Breast epithelium (tissue), 4 donors: ENCODE measurements around the gene PDE4D. TPM values are rescaled to one million over a fixed set of nuclear protein-coding genes. Genes with fewer than 3 reads are reported as not detected.

Experiments
- DNase-seq, 2 donors: peaks; one replicate each; pipeline ENCODE4 v3.0.0-alpha.2; 2019; ENCODE audit warnings: low spot score in 2 of 2
- H3K27ac ChIP-seq, 2 donors: fragments of 200-600 bp; sonication (generic) in 1 of 2; one replicate each; pipeline ENCODE4 v1.5.1; 2016 to 2019; ENCODE audit warnings: mild to moderate bottlenecking in 1 of 2
- H3K27me3 ChIP-seq, 2 donors: fragments of 200-600 bp; sonication (generic) in 1 of 2; one replicate each; pipeline versions ENCODE4 v1.5.1 to v1.6.0; 2017 to 2019; ENCODE audit warnings: control low read depth in 1 of 2, mild to moderate bottlenecking in 1 of 2
- H3K36me3 ChIP-seq: fragments of 200-600 bp; one replicate; pipeline ENCODE4 v1.5.1; 2019
- H3K4me1 ChIP-seq, 2 donors: fragments of 200-600 bp; sonication (generic); one replicate each; pipeline ENCODE4 v1.5.1; 2016 to 2019; ENCODE audit warnings: control low read depth in 1 of 2
- H3K4me3 ChIP-seq, 3 donors: fragments of 200-600 bp; sonication (generic); 1 replicate in 2 of 3; 2 replicates in 1 of 3; pipeline ENCODE4 v1.5.1; 2016 to 2019; ENCODE audit warnings: mild to moderate bottlenecking in 3 of 3, moderate library complexity in 2 of 3
- H3K9me3 ChIP-seq, 2 donors: fragments of 200-600 bp; sonication (generic) in 1 of 2; one replicate each; pipeline ENCODE4 v1.5.1; 2016 to 2019; ENCODE audit warnings: control low read depth in 1 of 2
- POLR2A ChIP-seq: fragments of 450-650 bp; IDR thresholded peaks from one replicate; pipeline ENCODE4 v1.6.1; 2016; ENCODE audit warnings: antibody characterized with exemption, mild to moderate bottlenecking, moderate library complexity
- POLR2AphosphoS5 ChIP-seq, 3 donors: sonication (generic); formaldehyde crosslinking; IDR thresholded peaks; one replicate each; pipeline ENCODE4 v1.6.1; 2017; ENCODE audit warnings: antibody characterized with exemption in 3 of 3
- intact Hi-C: fragments of 100-400 bp; cut with DNase I; formaldehyde crosslinking; loops from one replicate; pipeline ENCODE4 v1.15.1; 2023; ENCODE audit warnings: low total_unique reads
- total RNA-seq, 3 donors: library from RNA; depleted of rRNA; stranded (reverse); fragments of >200 nt; gene quantifications; one replicate each; pipeline ENCODE4 v1.1.0, GENCODE V29; 2016
- TF ChIP-seq, protein P1 (sequence below), 3 donors: fragments of 450-650 bp; IDR thresholded peaks; one replicate each; pipeline ENCODE4 v1.5.1; 2016 to 2017; ENCODE audit warnings: antibody characterized with exemption in 3 of 3, mild to moderate bottlenecking in 3 of 3, moderate library complexity in 3 of 3

The PDE4D gene
- total RNA-seq, 3 donors from 2014 or later: 14.4 to 37.4 (median 28.2) TPM

DNA sequence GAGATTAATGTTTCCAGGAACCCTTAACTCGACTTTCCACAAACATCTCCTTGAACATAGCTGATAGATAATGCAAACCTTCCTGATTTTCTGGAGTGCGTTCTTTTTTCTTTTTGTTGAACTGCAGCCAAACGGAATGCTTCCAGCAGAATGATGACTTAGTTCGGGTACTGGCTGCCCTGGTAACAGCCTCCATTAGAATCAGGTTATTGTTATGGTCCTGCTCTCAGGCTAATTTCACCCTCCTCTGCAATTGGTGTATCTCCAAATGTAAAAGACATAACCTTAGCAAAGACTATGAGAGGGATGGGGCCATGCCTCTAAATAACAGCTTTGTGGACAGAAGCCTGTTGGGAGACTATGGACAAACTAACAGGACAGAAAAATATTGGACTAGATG, 116.5 kb downstream of the PDE4D start:
- intact Hi-C loops: no loop called here
- H3K4me3 ChIP-seq: no peak overlapping the region
- TF ChIP-seq POLR2A: no peak
- TF ChIP-seq, protein P1, sequence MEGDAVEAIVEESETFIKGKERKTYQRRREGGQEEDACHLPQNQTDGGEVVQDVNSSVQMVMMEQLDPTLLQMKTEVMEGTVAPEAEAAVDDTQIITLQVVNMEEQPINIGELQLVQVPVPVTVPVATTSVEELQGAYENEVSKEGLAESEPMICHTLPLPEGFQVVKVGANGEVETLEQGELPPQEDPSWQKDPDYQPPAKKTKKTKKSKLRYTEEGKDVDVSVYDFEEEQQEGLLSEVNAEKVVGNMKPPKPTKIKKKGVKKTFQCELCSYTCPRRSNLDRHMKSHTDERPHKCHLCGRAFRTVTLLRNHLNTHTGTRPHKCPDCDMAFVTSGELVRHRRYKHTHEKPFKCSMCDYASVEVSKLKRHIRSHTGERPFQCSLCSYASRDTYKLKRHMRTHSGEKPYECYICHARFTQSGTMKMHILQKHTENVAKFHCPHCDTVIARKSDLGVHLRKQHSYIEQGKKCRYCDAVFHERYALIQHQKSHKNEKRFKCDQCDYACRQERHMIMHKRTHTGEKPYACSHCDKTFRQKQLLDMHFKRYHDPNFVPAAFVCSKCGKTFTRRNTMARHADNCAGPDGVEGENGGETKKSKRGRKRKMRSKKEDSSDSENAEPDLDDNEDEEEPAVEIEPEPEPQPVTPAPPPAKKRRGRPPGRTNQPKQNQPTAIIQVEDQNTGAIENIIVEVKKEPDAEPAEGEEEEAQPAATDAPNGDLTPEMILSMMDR (IDR thresholded peaks at IDR 0.05): no peak
- no peak for TF ChIP-seq POLR2AphosphoS5 (IDR thresholded peaks at IDR 0.05)
- H3K27ac ChIP-seq: no peak overlapping the region
- H3K4me1 ChIP-seq: no peaks in the 10 kb centered on the region
- H3K27me3 ChIP-seq: no peaks in the 10 kb centered on the region
- H3K9me3 ChIP-seq: no peaks in the 10 kb centered on the region
- no peaks in the 10 kb centered on the region for H3K36me3 ChIP-seq
- no peak for DNase-seq

DNA sequence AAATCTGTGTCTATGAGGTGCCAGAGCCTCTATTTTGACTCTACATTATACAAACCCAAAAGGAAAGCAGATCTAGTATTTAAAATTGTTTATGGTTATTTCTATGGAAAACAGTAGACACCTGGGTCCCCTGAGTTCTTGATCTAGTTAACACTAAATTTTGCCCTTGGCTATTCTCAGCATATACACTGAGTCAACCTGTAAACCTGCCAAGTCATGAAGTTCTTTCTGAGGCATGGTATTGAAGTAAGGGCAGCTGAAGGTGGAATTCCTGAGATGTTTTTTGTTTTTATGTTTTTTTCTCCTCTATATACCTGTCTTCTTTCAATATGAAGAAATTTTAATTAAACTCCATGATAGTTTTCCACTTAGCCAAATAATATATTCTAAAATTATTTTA, 120.2 kb downstream of the PDE4D start:
- no peaks in the 10 kb centered on the region for H3K4me1 ChIP-seq
- no peak overlapping the region for H3K4me3 ChIP-seq
- H3K9me3 ChIP-seq: no peaks in the 10 kb centered on the region
- H3K27me3 ChIP-seq: peaks cover 0 to 4% of the 10 kb centered on the region in 2 donors
- H3K36me3 ChIP-seq: no peaks in the 10 kb centered on the region
- no peak for DNase-seq
- intact Hi-C loops: no loop called here
- H3K27ac ChIP-seq: no peak overlapping the region
- TF ChIP-seq POLR2AphosphoS5 (IDR thresholded peaks at IDR 0.05) (no peak), POLR2A (no peak)
- TF ChIP-seq, protein P1 (IDR thresholded peaks at IDR 0.05): no peak

DNA sequence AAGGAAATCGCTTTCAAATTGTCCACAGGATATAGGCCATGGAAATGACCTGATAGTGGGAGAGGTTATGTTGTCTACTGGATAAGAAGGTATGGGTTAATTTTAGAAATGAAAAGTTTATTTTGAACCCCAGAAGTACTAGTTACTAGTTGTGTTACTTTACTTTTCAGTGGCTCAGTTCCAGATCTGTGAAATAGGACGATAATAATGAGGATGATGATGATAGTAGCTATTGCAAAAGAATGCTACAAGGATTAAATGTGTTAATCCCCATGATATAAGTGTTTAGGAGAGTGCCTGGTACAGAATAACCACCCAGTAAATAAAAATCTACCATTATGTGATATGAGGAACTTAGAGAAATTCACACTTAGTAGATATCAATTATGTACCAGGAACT, 120.8 kb downstream of the PDE4D start:
- H3K36me3 ChIP-seq: no peaks in the 10 kb centered on the region
- no peaks in the 10 kb centered on the region for H3K4me1 ChIP-seq
- peaks cover 0 to 10% of the 10 kb centered on the region in 2 donors for H3K27me3 ChIP-seq
- H3K27ac ChIP-seq: no peak overlapping the region
- intact Hi-C loops: no loop called here
- DNase-seq: no peak
- TF ChIP-seq POLR2A (no peak), POLR2AphosphoS5 (IDR thresholded peaks at IDR 0.05) (no peak)
- TF ChIP-seq, protein P1 (IDR thresholded peaks at IDR 0.05): no peak
- H3K9me3 ChIP-seq: no peaks in the 10 kb centered on the region
- no peak overlapping the region for H3K4me3 ChIP-seq

DNA sequence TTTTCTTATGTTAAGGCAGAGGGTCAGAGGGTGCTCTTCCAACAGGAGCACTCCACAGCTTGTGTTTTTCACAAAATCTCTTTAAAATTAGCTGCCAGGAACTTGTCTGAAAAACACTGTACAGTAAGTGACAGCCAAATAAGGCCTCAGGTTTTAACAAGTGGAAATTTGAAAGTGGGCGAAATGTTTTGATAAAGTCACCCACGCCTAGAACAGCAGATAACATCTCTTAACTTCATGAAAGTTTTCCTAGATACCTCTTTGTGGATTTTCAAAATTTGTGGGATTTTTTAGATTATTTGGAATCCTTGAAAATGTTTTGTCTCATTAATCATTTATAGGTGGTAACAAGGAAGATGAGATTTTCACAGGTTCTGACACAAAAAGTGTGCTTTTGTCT, 121.3 kb downstream of the PDE4D start:
- no peaks in the 10 kb centered on the region for H3K4me1 ChIP-seq
- no peaks in the 10 kb centered on the region for H3K36me3 ChIP-seq
- no peak for DNase-seq
- no peak overlapping the region for H3K27ac ChIP-seq
- H3K27me3 ChIP-seq: peaks cover 0 to 10% of the 10 kb centered on the region in 2 donors
- no peak overlapping the region for H3K4me3 ChIP-seq
- TF ChIP-seq POLR2AphosphoS5 (IDR thresholded peaks at IDR 0.05) (no peak), POLR2A (no peak)
- TF ChIP-seq, protein P1 (IDR thresholded peaks at IDR 0.05): no peak
- no peaks in the 10 kb centered on the region for H3K9me3 ChIP-seq
- intact Hi-C loops: no loop called here

DNA sequence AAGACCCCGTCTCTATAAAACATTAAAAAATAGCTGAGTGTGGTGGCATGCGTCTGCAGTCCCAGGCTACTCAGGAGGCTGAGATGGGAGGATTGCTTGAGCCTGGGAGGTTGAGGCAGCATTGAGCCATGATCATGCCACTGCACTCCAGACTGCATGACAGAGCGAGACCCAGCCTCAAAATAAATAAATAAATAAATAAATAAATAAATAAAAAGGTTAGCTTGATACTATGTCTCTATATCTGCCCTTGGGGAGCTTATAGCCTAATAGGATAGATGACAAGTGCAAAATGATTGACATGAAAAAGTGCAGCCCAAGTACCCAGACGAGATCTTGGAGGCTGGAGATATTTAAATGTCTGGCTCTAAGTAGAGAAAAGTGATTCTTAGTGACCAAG, 122.6 kb downstream of the PDE4D start:
- TF ChIP-seq, protein P1 (IDR thresholded peaks at IDR 0.05): no peak
- TF ChIP-seq POLR2A (no peak), POLR2AphosphoS5 (IDR thresholded peaks at IDR 0.05) (no peak)
- intact Hi-C loops: no loop called here
- Histone ChIP-seq H3K4me3 (no peak overlapping the region), H3K27ac (no peak overlapping the region), H3K9me3 (no peaks in the 10 kb centered on the region), H3K36me3 (no peaks in the 10 kb centered on the region), H3K4me1 (no peaks in the 10 kb centered on the region), H3K27me3 (peaks cover 0 to 10% of the 10 kb centered on the region in 2 donors)
- no peak for DNase-seq
